Liver (tissue), 9 donors: Measurements from ENCODE around the gene BTBD9. TPM values are rescaled to one million over a fixed set of nuclear protein-coding genes. Genes with fewer than 3 reads are reported as not detected.

Source experiments
- DNase-seq: peaks from one replicate; pipeline ENCODE4 v3.0.0-alpha.2; 2017; ENCODE audit warnings: low spot score
- H3K27ac ChIP-seq, 2 donors: one replicate each; pipeline ENCODE4 v1.7.0; 2013; ENCODE audit warnings: inconsistent platforms in 2 of 2, low read length in 2 of 2, control low read depth in 1 of 2, low read depth in 1 of 2, mild to moderate bottlenecking in 1 of 2
- H3K27me3 ChIP-seq, 4 donors: one replicate each; pipeline versions ENCODE4 v1.6.1 to v1.7.0; 2013; ENCODE audit warnings: low read length in 3 of 4, inconsistent platforms in 1 of 4, mild to moderate bottlenecking in 1 of 4, moderate library complexity in 1 of 4; ENCODE audit not compliant: control insufficient read depth in 4 of 4, insufficient read depth in 4 of 4
- H3K36me3 ChIP-seq, 4 donors: one replicate each; pipeline versions ENCODE4 v1.6.1 to v1.7.0; 2013; ENCODE audit warnings: low read length in 3 of 4, mild to moderate bottlenecking in 3 of 4, low read depth in 1 of 4, moderate library complexity in 1 of 4; ENCODE audit not compliant: control insufficient read depth in 4 of 4, insufficient read depth in 3 of 4
- H3K4me1 ChIP-seq, 4 donors: one replicate each; pipeline versions ENCODE4 v1.6.1 to v1.7.0; 2013; ENCODE audit warnings: low read length in 3 of 4, mild to moderate bottlenecking in 3 of 4, moderate library complexity in 1 of 4; ENCODE audit not compliant: control insufficient read depth in 4 of 4, insufficient read depth in 4 of 4
- H3K4me3 ChIP-seq, 3 donors: one replicate each; pipeline versions ENCODE4 v1.6.1 to v1.7.0; 2013; ENCODE audit warnings: low read length in 3 of 3, control low read depth in 1 of 3, low read depth in 1 of 3, mild to moderate bottlenecking in 1 of 3
- H3K9ac ChIP-seq, 2 donors: one replicate each; pipeline ENCODE4 v1.7.0; 2013; ENCODE audit warnings: low read length in 2 of 2, mild to moderate bottlenecking in 2 of 2, moderate library complexity in 2 of 2, control low read depth in 1 of 2, low read depth in 1 of 2
- H3K9me3 ChIP-seq, 4 donors: one replicate each; pipeline versions ENCODE4 v1.6.1 to v1.7.0; 2013; ENCODE audit warnings: low read length in 3 of 4; ENCODE audit not compliant: control insufficient read depth in 4 of 4
- CTCF ChIP-seq: fragments of 150-350 bp; IDR thresholded peaks from 2 replicates; pipeline ENCODE4 v1.5.1; 2017; ENCODE audit warnings: improper control_type of control experiment, low read depth, low read length; ENCODE audit not compliant: missing input control
- FOXA1 ChIP-seq: IDR thresholded peaks from 2 replicates; pipeline ENCODE4 v1.6.1; 2016; ENCODE audit warnings: antibody characterized with exemption
- GABPA ChIP-seq, 2 donors: IDR thresholded peaks in 1 of 2; conservative IDR thresholded peaks in 1 of 2; 2 replicates each; pipeline ENCODE4 v1.6.1; 2016; ENCODE audit warnings: antibody characterized with exemption in 2 of 2, mild to moderate bottlenecking in 1 of 2, moderate library complexity in 1 of 2
- HNF4A ChIP-seq, 2 donors: conservative IDR thresholded peaks; 2 replicates each; pipeline ENCODE4 v1.6.1; 2016; ENCODE audit warnings: antibody characterized with exemption in 2 of 2, mild to moderate bottlenecking in 2 of 2
- HNF4G ChIP-seq: IDR thresholded peaks from 2 replicates; pipeline ENCODE4 v1.6.1; 2016; ENCODE audit warnings: antibody characterized with exemption
- NR2F2 ChIP-seq: IDR thresholded peaks from 2 replicates; pipeline ENCODE4 v1.6.1; 2016; ENCODE audit warnings: antibody characterized with exemption
- RAD21 ChIP-seq, 2 donors: IDR thresholded peaks; 2 replicates each; pipeline ENCODE4 v1.6.1; 2016; ENCODE audit warnings: antibody characterized with exemption in 2 of 2, mild to moderate bottlenecking in 2 of 2
- RXRA ChIP-seq, 2 donors: IDR thresholded peaks; 2 replicates each; pipeline ENCODE4 v1.6.1; 2017 to 2018; ENCODE audit warnings: antibody characterized with exemption in 2 of 2, mild to moderate bottlenecking in 1 of 2
- SP1 ChIP-seq: IDR thresholded peaks from 2 replicates; pipeline ENCODE4 v1.6.1; 2018; ENCODE audit warnings: antibody characterized with exemption, mild to moderate bottlenecking
- TAF1 ChIP-seq: conservative IDR thresholded peaks from 2 replicates; pipeline ENCODE4 v1.6.1; 2016; ENCODE audit warnings: antibody characterized with exemption, mild to moderate bottlenecking
- YY1 ChIP-seq: IDR thresholded peaks from 2 replicates; pipeline ENCODE4 v1.6.1; 2016; ENCODE audit warnings: antibody characterized with exemption, mild to moderate bottlenecking
- WGBS: extraction: QIAGEN DNeasy Blood & Tissue Kit; methylation state at CpG from one replicate; pipeline ENCODE4 v1.1.7; 2013; 5-methylcytosine and 5-hydroxymethylcytosine counted together
- polyA plus RNA-seq, 2 donors: library from polyadenylated mRNA; stranded (reverse) in 1 of 2; unstranded in 1 of 2; fragments of 200-250 nt in 1 of 2; fragments of >200 nt in 1 of 2; fragmentation: Nextera tagmentation in 1 of 2; extraction: Ambion mirVana in 1 of 2; gene quantifications; one replicate each; pipeline versions ENCODE4 v1.2.1 to v1.2.3, GENCODE V29; 2013 to 2015
- total RNA-seq, 2 donors: library from RNA; depleted of rRNA; stranded (reverse); fragments of >200 nt; gene quantifications; one replicate each; pipeline ENCODE4 v1.2.3, GENCODE V29; 2014
- TF ChIP-seq, protein P1 (sequence below): IDR thresholded peaks from 2 replicates; pipeline ENCODE4 v1.6.1; 2016; ENCODE audit warnings: antibody characterized with exemption, mild to moderate bottlenecking
- TF ChIP-seq, protein P2 (sequence below): IDR thresholded peaks from 2 replicates; pipeline ENCODE4 v1.6.1; 2016; ENCODE audit warnings: antibody characterized with exemption
- TF ChIP-seq, protein P3 (sequence below): IDR thresholded peaks from 2 replicates; pipeline ENCODE4 v1.6.1; 2016; ENCODE audit warnings: antibody characterized with exemption
- donor health status: healthy.
- donor health status: healthy.
- donor health status: healthy.
- donor health status: healthy.
- donor health status: healthy.

Gene BTBD9
- total and polyA plus RNA-seq, 4 donors: 2.0 to 12.4 (median 5.7) TPM

GRCh38 chr6:38612143-38612965 lies 27.4 kb downstream of the BTBD9 start:
- H3K36me3 ChIP-seq: no peaks in the 10 kb centered on the region
- H3K27me3 ChIP-seq: no peaks in the 10 kb centered on the region
- H3K4me3 ChIP-seq: no peak overlapping the region
- TF ChIP-seq NR2F2: no peak
- TF ChIP-seq FOXA1: no peak
- TF ChIP-seq YY1: no peak
- TF ChIP-seq RXRA (IDR thresholded peaks at IDR 0.05): no peak
- no peak for TF ChIP-seq CTCF
- TF ChIP-seq HNF4G: no peak
- TF ChIP-seq RAD21 (IDR thresholded peaks at IDR 0.05): no peak
- H3K27ac ChIP-seq: no peak overlapping the region
- H3K9me3 ChIP-seq: no peaks in the 10 kb centered on the region
- no peak overlapping the region for H3K9ac ChIP-seq
- no peak for DNase-seq
- WGBS: 94% methylated on average over 1 of the region's 1 CpG
- H3K4me1 ChIP-seq: no peaks in the 10 kb centered on the region

- no peak overlapping the region for H3K27ac ChIP-seq
- no peaks in the 10 kb centered on the region for H3K4me1 ChIP-seq
- 63% methylated on average over 6 of the region's 6 CpGs for WGBS
- H3K9me3 ChIP-seq: no peaks in the 10 kb centered on the region
- TF ChIP-seq CTCF (no peak), RAD21 (IDR thresholded peaks at IDR 0.05) (no peak), SP1 (no peak), YY1 (no peak), TAF1 (no peak), HNF4G (no peak), FOXA1 (no peak), GABPA (IDR thresholded peaks at IDR 0.05 in 1 of 2, conservative IDR thresholded peaks at IDR 0.05 in 1 of 2) (no peak), HNF4A (conservative IDR thresholded peaks at IDR 0.05) (no peak), NR2F2 (no peak)
- TF ChIP-seq, protein P1, sequence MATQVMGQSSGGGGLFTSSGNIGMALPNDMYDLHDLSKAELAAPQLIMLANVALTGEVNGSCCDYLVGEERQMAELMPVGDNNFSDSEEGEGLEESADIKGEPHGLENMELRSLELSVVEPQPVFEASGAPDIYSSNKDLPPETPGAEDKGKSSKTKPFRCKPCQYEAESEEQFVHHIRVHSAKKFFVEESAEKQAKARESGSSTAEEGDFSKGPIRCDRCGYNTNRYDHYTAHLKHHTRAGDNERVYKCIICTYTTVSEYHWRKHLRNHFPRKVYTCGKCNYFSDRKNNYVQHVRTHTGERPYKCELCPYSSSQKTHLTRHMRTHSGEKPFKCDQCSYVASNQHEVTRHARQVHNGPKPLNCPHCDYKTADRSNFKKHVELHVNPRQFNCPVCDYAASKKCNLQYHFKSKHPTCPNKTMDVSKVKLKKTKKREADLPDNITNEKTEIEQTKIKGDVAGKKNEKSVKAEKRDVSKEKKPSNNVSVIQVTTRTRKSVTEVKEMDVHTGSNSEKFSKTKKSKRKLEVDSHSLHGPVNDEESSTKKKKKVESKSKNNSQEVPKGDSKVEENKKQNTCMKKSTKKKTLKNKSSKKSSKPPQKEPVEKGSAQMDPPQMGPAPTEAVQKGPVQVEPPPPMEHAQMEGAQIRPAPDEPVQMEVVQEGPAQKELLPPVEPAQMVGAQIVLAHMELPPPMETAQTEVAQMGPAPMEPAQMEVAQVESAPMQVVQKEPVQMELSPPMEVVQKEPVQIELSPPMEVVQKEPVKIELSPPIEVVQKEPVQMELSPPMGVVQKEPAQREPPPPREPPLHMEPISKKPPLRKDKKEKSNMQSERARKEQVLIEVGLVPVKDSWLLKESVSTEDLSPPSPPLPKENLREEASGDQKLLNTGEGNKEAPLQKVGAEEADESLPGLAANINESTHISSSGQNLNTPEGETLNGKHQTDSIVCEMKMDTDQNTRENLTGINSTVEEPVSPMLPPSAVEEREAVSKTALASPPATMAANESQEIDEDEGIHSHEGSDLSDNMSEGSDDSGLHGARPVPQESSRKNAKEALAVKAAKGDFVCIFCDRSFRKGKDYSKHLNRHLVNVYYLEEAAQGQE: no peak
- TF ChIP-seq, protein P2, sequence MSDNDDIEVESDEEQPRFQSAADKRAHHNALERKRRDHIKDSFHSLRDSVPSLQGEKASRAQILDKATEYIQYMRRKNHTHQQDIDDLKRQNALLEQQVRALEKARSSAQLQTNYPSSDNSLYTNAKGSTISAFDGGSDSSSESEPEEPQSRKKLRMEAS: no peak
- TF ChIP-seq, protein P3, sequence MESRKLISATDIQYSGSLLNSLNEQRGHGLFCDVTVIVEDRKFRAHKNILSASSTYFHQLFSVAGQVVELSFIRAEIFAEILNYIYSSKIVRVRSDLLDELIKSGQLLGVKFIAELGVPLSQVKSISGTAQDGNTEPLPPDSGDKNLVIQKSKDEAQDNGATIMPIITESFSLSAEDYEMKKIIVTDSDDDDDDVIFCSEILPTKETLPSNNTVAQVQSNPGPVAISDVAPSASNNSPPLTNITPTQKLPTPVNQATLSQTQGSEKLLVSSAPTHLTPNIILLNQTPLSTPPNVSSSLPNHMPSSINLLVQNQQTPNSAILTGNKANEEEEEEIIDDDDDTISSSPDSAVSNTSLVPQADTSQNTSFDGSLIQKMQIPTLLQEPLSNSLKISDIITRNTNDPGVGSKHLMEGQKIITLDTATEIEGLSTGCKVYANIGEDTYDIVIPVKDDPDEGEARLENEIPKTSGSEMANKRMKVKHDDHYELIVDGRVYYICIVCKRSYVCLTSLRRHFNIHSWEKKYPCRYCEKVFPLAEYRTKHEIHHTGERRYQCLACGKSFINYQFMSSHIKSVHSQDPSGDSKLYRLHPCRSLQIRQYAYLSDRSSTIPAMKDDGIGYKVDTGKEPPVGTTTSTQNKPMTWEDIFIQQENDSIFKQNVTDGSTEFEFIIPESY: no peak
- no peak overlapping the region for H3K4me3 ChIP-seq
- H3K27me3 ChIP-seq: no peaks in the 10 kb centered on the region
- H3K36me3 ChIP-seq: no peaks in the 10 kb centered on the region
- no peak overlapping the region for H3K9ac ChIP-seq
- DNase-seq: no peak
Measured at GRCh38 chr6:38610050-38610625, 29.6 kb downstream of the BTBD9 start.
